ENCODE results near the gene IMP4.

Gene IMP4

DNA sequence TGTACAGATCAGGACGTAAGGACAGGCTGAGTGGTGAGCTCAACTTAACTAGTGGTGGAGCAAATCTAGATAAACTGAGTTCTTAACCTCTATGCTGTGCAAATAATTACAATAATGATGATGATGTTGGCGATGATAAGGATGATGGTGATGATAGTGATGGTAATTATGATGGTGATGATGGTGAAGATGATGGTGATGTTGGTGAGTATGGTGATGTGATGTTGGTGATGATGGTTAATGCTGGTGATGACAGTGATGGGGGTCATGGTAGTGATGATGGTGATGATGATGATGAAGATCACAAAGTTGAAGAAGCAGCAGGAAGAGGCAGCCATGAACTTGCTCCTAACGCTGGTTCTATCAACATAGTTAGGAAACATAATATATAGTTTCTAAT lies 38.0 kb upstream of the IMP4 start:
- Histone ChIP-seq H3K4me1 (ENCODE audit: control insufficient read depth in 1 of 2, insufficient read depth in 1 of 2, low read depth in 1 of 2, low read length in 1 of 2) (no peaks in the 10 kb centered on the region), H3K9me3 (no peaks in the 10 kb centered on the region), H3K27ac (no peak overlapping the region), H3K4me3 (ENCODE audit: low read depth in 1 of 2, low read length in 1 of 2) (no peak overlapping the region), H3K27me3 (peaks cover 29% of the 10 kb centered on the region), H3K36me3 (no peaks in the 10 kb centered on the region)
- TF ChIP-seq, protein P1, sequence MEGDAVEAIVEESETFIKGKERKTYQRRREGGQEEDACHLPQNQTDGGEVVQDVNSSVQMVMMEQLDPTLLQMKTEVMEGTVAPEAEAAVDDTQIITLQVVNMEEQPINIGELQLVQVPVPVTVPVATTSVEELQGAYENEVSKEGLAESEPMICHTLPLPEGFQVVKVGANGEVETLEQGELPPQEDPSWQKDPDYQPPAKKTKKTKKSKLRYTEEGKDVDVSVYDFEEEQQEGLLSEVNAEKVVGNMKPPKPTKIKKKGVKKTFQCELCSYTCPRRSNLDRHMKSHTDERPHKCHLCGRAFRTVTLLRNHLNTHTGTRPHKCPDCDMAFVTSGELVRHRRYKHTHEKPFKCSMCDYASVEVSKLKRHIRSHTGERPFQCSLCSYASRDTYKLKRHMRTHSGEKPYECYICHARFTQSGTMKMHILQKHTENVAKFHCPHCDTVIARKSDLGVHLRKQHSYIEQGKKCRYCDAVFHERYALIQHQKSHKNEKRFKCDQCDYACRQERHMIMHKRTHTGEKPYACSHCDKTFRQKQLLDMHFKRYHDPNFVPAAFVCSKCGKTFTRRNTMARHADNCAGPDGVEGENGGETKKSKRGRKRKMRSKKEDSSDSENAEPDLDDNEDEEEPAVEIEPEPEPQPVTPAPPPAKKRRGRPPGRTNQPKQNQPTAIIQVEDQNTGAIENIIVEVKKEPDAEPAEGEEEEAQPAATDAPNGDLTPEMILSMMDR (IDR thresholded peaks at IDR 0.05), result no peak

DNA sequence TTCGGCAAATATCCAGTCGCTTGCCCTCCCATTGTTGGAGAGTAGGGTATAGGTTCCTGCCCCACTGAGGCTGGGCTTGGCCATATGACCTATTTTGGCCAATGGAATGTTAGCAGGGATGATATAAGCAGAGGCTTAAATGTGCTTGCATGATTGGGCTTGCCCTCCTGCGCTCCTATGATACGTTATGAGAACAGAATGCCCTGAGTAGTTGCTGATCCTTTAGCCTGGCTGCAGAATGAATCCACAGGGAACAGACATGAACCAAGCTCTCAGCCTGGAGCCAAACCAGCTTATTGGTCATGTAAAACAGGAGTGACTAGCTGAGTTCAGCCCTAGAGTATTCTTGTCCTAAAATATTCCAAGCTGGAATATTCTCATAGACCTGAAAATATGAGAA lies 34.8 kb upstream of the IMP4 start:
- H3K9me3 ChIP-seq, result no peaks in the 10 kb centered on the region
- TF ChIP-seq, protein P1 (IDR thresholded peaks at IDR 0.05), result no peak
- H3K27ac ChIP-seq, result no peak overlapping the region
- H3K27me3 ChIP-seq, result peaks cover 36% of the 10 kb centered on the region
- no peaks in the 10 kb centered on the region for H3K4me1 ChIP-seq (ENCODE audit: control insufficient read depth in 1 of 2, insufficient read depth in 1 of 2, low read depth in 1 of 2, low read length in 1 of 2)
- H3K4me3 ChIP-seq (ENCODE audit: low read depth in 1 of 2, low read length in 1 of 2), result no peak overlapping the region
- H3K36me3 ChIP-seq, result no peaks in the 10 kb centered on the region

DNA sequence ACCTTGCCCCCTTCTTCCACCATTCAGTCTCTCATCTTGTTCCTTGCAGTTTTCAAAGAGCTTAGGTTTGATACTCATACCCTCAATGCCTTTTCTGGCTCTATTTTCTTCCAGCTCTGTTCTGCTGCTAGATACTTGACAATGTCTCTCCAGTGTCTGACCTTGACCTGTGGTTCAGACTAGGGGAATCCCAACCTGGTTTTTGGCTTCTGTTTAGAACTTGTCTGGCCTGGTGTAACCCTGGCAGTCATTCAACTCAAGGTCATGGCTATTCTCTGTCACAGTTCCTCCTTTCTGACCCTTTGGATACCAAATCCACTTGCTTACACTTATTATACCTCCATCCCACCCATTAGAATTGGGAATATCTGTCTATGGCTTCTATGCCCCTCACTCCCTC lies 31.8 kb upstream of the IMP4 start:
- Histone ChIP-seq H3K27ac (no peak overlapping the region), H3K36me3 (no peaks in the 10 kb centered on the region), H3K4me3 (ENCODE audit: low read depth in 1 of 2, low read length in 1 of 2) (no peak overlapping the region), H3K9me3 (no peaks in the 10 kb centered on the region), H3K4me1 (ENCODE audit: control insufficient read depth in 1 of 2, insufficient read depth in 1 of 2, low read depth in 1 of 2, low read length in 1 of 2) (no peaks in the 10 kb centered on the region), H3K27me3 (peaks cover 32% of the 10 kb centered on the region)
- TF ChIP-seq, protein P1 (IDR thresholded peaks at IDR 0.05), result no peak

DNA sequence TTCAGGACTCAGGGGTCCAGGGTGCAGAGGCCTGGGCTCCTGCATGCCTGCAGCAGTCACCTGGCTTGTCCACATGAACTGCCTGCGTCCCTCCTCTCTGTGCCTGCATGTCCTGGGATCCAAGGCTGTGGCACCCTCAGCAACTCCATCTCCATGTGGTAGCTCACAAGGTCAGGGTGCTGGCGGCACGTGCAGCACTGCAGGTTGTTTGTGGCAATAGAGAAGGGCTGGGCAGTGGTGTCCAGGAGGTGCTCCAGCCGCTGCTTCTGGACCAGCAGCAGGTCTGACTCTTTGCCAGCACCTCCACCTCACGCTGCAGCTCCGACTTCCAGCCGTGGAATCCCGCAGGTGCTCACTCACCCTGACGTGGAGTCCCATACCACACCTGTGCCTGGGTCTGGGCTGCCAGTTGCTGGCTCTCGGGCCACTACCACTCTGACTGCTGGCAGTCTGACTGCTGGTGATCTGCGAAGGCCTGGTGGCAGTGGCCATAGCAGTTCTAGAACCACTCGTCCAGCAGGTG lies 28.8 kb upstream of the IMP4 start:
- Histone ChIP-seq H3K27me3 (peaks cover 19% of the 10 kb centered on the region), H3K9me3 (no peaks in the 10 kb centered on the region)

DNA sequence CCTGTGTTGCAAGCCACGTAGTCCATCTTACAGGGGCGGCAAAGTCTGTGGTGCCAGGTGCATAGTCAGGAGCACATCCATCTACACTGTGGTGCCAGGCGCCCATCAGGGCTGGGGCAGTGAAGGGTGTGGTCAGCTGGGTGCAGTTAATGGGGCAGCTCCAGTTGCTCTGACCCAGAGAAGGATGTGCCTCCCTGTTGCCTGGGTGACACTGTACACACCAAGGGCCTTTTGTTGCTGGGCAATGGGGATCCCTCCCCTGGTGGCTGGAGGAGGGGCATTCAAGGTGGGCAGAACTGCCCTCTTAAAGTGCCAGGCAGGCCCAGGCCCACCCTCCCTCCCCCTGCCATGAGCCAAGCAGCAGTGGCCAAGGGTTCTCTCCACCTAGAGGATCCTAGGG lies 28.3 kb upstream of the IMP4 start:
- H3K9me3 ChIP-seq, result no peaks in the 10 kb centered on the region
- H3K27me3 ChIP-seq, result peaks cover 15% of the 10 kb centered on the region
- TF ChIP-seq, protein P1 (IDR thresholded peaks at IDR 0.05), result no peak
- no peaks in the 10 kb centered on the region for H3K36me3 ChIP-seq
- no peaks in the 10 kb centered on the region for H3K4me1 ChIP-seq (ENCODE audit: control insufficient read depth in 1 of 2, insufficient read depth in 1 of 2, low read depth in 1 of 2, low read length in 1 of 2)
- H3K27ac ChIP-seq, result no peak overlapping the region
- H3K4me3 ChIP-seq (ENCODE audit: low read depth in 1 of 2, low read length in 1 of 2), result no peak overlapping the region

More for the DNA sequence above, 28.8 kb upstream of the IMP4 start:
- TF ChIP-seq, protein P1 (IDR thresholded peaks at IDR 0.05), result no peak
- no peaks in the 10 kb centered on the region for H3K36me3 ChIP-seq
- no peaks in the 10 kb centered on the region for H3K4me1 ChIP-seq (ENCODE audit: control insufficient read depth in 1 of 2, insufficient read depth in 1 of 2, low read depth in 1 of 2, low read length in 1 of 2)
- no peak overlapping the region for H3K4me3 ChIP-seq (ENCODE audit: low read depth in 1 of 2, low read length in 1 of 2)
- H3K27ac ChIP-seq, result no peak overlapping the region

DNA sequence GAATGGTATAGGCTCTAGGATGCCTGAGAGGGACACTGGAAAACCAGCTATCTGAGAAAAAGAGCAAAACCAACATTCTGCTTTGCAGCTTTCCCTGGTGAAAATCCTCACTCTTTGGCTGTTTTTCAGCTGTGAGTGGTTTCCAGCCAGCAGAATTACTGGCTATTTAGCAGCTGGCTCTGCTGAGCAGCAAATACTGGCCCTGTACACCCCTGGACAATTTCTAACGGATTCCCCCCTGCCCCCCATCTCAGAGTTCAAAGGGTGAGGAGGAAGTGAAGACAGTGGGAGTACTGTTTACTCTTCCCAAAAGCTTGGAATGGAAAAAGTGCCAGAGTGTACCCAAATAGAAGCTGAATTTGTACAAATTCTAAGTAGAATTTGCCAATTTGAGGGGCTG lies 26.1 kb upstream of the IMP4 start:
- no peak overlapping the region for H3K4me3 ChIP-seq (ENCODE audit: low read depth in 1 of 2, low read length in 1 of 2)
- H3K36me3 ChIP-seq, result no peaks in the 10 kb centered on the region
- H3K9me3 ChIP-seq, result no peaks in the 10 kb centered on the region
- H3K27ac ChIP-seq, result no peak overlapping the region
- peaks cover 19% of the 10 kb centered on the region for H3K27me3 ChIP-seq
- H3K4me1 ChIP-seq (ENCODE audit: control insufficient read depth in 1 of 2, insufficient read depth in 1 of 2, low read depth in 1 of 2, low read length in 1 of 2), result no peaks in the 10 kb centered on the region
- TF ChIP-seq, protein P1 (IDR thresholded peaks at IDR 0.05), result no peak
